ENCODE data around the gene SCAMP3. TPM values are rescaled to one million over a fixed set of nuclear protein-coding genes. Genes with fewer than 3 reads are reported as not detected.

SCAMP3 gene
- polyA plus RNA-seq, 1 donor from 2014 or later, result 34.6 TPM

DNA sequence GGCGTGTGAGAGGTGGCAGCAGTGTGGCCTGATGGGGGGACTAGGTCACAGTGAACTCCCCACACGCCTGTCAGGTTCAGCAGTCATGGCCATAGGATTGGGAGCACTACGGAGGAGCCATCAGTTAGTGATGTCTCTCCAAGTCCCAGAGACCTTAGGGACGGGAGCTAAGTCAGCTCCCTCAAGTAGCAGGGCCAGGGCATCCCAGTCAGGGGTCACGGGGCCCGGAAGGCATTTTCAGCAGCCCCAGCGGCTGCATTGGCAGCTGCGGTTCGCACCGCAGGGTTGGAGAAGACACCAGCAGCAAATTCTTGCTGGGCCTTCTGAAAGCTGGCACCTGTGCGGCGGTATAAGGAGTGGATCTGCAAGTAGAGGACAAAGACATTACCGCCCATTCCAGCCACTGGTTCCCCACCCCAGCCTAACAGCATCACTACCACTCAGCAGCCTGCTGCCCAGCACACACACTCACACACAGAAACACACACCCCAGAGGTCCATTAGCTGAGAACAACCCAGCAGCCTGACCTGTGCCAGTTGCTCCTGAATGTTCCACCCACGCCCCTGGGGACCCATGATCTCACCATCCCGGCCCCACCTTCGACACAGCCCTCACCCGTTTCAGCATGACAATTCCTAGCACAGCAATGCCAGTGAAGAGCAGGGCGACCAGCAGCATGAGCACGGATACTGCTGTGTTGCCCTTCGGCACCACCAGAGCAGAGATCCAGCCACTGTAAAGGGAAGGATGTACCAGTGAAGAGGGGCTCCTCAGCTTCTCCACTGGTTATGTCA is 5.9 kb downstream of the SCAMP3 start:
- Histone ChIP-seq H3F3A (ENCODE audit: insufficient read depth, low read length, poor library complexity, severe bottlenecking) (no peaks in the 10 kb centered on the region), H3K4me2 (ENCODE audit: low read length) (no peak overlapping the region), H2AFZ (ENCODE audit: low read depth, low read length) (no peak overlapping the region), H3K4me3 (ENCODE audit: low read length) (peak overlapping the region; percentile 94), H3K9me3 (ENCODE audit: low read length) (no peaks in the 10 kb centered on the region), H3K27me3 (ENCODE audit: insufficient read depth, low read depth, low read length) (no peaks in the 10 kb centered on the region), H4K20me1 (ENCODE audit: insufficient read depth) (no peaks in the 10 kb centered on the region), H3K9ac (ENCODE audit: low read length) (peak overlapping the region; percentile 91), H3K79me2 (replicated peaks; ENCODE audit: insufficient read depth, low read length) (peaks cover 16% of the 10 kb centered on the region), H3K36me3 (ENCODE audit: insufficient read depth, low read length) (no peaks in the 10 kb centered on the region), H3K27ac (ENCODE audit: low read length) (peak overlapping the region; percentile 67), H3K9me2 (ENCODE audit: insufficient read depth, low read length) (no peaks in the 10 kb centered on the region)
- TF ChIP-seq SMC3 (conservative IDR thresholded peaks at IDR 0.05; ENCODE audit: poor library complexity) (no peak), MXI1 (conservative IDR thresholded peaks at IDR 0.05; ENCODE audit: poor library complexity, severe bottlenecking) (no peak), POLR2AphosphoS5 (IDR thresholded peaks at IDR 0.05) (no peak), RAD21 (conservative IDR thresholded peaks at IDR 0.05) (no peak), EP300 (conservative IDR thresholded peaks at IDR 0.05; ENCODE audit: poor library complexity, severe bottlenecking) (no peak), TAF1 (IDR thresholded peaks at IDR 0.05; ENCODE audit: low read depth) (no peak), EZH2 (IDR thresholded peaks at IDR 0.05; ENCODE audit: borderline replicate concordance, insufficient read depth, low read length, poor library complexity, severe bottlenecking) (no peak)
- TF ChIP-seq, protein P1, sequence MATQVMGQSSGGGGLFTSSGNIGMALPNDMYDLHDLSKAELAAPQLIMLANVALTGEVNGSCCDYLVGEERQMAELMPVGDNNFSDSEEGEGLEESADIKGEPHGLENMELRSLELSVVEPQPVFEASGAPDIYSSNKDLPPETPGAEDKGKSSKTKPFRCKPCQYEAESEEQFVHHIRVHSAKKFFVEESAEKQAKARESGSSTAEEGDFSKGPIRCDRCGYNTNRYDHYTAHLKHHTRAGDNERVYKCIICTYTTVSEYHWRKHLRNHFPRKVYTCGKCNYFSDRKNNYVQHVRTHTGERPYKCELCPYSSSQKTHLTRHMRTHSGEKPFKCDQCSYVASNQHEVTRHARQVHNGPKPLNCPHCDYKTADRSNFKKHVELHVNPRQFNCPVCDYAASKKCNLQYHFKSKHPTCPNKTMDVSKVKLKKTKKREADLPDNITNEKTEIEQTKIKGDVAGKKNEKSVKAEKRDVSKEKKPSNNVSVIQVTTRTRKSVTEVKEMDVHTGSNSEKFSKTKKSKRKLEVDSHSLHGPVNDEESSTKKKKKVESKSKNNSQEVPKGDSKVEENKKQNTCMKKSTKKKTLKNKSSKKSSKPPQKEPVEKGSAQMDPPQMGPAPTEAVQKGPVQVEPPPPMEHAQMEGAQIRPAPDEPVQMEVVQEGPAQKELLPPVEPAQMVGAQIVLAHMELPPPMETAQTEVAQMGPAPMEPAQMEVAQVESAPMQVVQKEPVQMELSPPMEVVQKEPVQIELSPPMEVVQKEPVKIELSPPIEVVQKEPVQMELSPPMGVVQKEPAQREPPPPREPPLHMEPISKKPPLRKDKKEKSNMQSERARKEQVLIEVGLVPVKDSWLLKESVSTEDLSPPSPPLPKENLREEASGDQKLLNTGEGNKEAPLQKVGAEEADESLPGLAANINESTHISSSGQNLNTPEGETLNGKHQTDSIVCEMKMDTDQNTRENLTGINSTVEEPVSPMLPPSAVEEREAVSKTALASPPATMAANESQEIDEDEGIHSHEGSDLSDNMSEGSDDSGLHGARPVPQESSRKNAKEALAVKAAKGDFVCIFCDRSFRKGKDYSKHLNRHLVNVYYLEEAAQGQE (IDR thresholded peaks at IDR 0.05; ENCODE audit: borderline replicate concordance), result no peak
- TF ChIP-seq, protein P2, sequence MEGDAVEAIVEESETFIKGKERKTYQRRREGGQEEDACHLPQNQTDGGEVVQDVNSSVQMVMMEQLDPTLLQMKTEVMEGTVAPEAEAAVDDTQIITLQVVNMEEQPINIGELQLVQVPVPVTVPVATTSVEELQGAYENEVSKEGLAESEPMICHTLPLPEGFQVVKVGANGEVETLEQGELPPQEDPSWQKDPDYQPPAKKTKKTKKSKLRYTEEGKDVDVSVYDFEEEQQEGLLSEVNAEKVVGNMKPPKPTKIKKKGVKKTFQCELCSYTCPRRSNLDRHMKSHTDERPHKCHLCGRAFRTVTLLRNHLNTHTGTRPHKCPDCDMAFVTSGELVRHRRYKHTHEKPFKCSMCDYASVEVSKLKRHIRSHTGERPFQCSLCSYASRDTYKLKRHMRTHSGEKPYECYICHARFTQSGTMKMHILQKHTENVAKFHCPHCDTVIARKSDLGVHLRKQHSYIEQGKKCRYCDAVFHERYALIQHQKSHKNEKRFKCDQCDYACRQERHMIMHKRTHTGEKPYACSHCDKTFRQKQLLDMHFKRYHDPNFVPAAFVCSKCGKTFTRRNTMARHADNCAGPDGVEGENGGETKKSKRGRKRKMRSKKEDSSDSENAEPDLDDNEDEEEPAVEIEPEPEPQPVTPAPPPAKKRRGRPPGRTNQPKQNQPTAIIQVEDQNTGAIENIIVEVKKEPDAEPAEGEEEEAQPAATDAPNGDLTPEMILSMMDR (IDR thresholded peaks at IDR 0.05; ENCODE audit: poor library complexity, severe bottlenecking), result no peak

DNA sequence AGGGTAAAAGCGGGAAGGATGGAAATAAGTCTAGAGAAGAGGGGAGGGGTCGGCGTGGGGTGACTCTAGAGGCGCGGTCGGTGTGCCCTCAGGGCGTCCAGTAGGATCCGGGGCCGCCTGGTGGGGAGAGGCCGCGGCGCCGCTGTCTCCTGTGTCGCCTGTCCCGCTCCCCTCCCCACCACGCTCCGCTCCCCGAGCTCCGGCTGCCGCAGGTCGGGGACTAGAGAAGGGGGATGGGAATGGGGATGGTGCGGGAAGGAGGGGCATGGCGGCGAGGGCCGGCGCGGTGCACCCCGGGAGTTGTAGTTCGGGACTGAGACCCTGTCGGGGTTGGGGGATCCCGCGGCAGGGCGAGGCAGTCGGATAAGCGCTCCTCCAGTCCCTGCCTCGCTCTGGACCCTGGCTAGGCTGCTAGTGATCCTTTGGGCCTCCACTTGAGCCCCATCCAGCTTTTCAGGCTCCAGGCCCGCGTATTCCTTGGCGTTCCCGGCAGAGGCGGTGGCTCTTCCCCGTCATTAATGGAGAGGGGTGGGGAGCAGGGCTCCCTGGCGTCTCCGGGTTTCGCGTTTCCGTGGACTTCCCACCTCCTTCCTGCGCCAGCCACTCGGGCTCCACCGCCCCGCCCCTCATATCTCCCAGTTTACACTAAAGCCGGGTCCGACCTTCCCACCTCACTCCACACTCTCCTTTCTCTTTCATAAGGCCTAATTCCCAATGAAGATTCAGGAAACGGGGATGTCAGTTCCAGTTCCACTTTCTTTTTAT is 6.7 kb downstream of the SCAMP3 start, which contains the start of gene ENTREP3:
Gene ENTREP3, minus strand, starts transcription at position 241 of the 765 bp plus-strand sequence. CDS start 606 bp downstream, outside the sequence.
- Histone ChIP-seq H3K36me3 (ENCODE audit: insufficient read depth, low read length) (no peaks in the 10 kb centered on the region), H3K4me3 (ENCODE audit: low read length) (peak within 1 kb of the TSS; percentile 94), H3K9me2 (ENCODE audit: insufficient read depth, low read length) (no peaks in the 10 kb centered on the region), H3F3A (ENCODE audit: insufficient read depth, low read length, poor library complexity, severe bottlenecking) (no peaks in the 10 kb centered on the region), H3K9ac (ENCODE audit: low read length) (peak within 1 kb of the TSS; percentile 91), H3K4me2 (ENCODE audit: low read length) (peak within 1 kb of the TSS; percentile 80), H3K79me2 (replicated peaks; ENCODE audit: insufficient read depth, low read length) (peaks cover 8% of the 10 kb centered on the region), H3K27ac (ENCODE audit: low read length) (peak within 1 kb of the TSS; percentile 67), H3K27me3 (ENCODE audit: insufficient read depth, low read depth, low read length) (no peaks in the 10 kb centered on the region), H2AFZ (ENCODE audit: low read depth, low read length) (peak within 1 kb of the TSS; percentile 56), H4K20me1 (ENCODE audit: insufficient read depth) (no peaks in the 10 kb centered on the region), H3K9me3 (ENCODE audit: low read length) (no peaks in the 10 kb centered on the region)
- TF ChIP-seq, protein P1 (IDR thresholded peaks at IDR 0.05; ENCODE audit: borderline replicate concordance), result no peak
- TF ChIP-seq, protein P2 (IDR thresholded peaks at IDR 0.05; ENCODE audit: poor library complexity, severe bottlenecking), result peak; percentile 19
- TF ChIP-seq EP300 (conservative IDR thresholded peaks at IDR 0.05; ENCODE audit: poor library complexity, severe bottlenecking) (peak; percentile 29), POLR2AphosphoS5 (IDR thresholded peaks at IDR 0.05) (peak; percentile 93), SMC3 (conservative IDR thresholded peaks at IDR 0.05; ENCODE audit: poor library complexity) (peak; percentile 43), EZH2 (IDR thresholded peaks at IDR 0.05; ENCODE audit: borderline replicate concordance, insufficient read depth, low read length, poor library complexity, severe bottlenecking) (no peak), MXI1 (conservative IDR thresholded peaks at IDR 0.05; ENCODE audit: poor library complexity, severe bottlenecking) (peak; percentile 76), RAD21 (conservative IDR thresholded peaks at IDR 0.05) (peak; percentile 24), TAF1 (IDR thresholded peaks at IDR 0.05; ENCODE audit: low read depth) (peak; percentile 64)
